Esophagus muscularis mucosa (tissue), 3 donors: Measurements from ENCODE around the gene TPM3.

ENCODE experiments used
- CTCF ChIP-seq, 3 experiments: fragments of 200-600 bp in 2 of 3; fragments of 450-650 bp in 1 of 3; sonication (generic) in 2 of 3; IDR thresholded peaks; one replicate each; pipeline ENCODE4 v1.5.1; 2017 to 2019; ENCODE audit warnings: antibody characterized with exemption in 3 of 3, mild to moderate bottlenecking in 2 of 3, moderate library complexity in 1 of 3
- POLR2AphosphoS5 ChIP-seq, 2 donors: sonication (generic); formaldehyde crosslinking; IDR thresholded peaks; one replicate each; pipeline ENCODE4 v1.6.1; 2017; ENCODE audit warnings: antibody characterized with exemption in 2 of 2

- TF ChIP-seq CTCF (IDR thresholded peaks at IDR 0.05) (no peak), POLR2AphosphoS5 (IDR thresholded peaks at IDR 0.05) (no peak)
Observed at GRCh38 chr1:154133256-154133655, 58.6 kb downstream of the TPM3 start.
